ENCODE data around the gene IPO11.

The IPO11 gene

DNA sequence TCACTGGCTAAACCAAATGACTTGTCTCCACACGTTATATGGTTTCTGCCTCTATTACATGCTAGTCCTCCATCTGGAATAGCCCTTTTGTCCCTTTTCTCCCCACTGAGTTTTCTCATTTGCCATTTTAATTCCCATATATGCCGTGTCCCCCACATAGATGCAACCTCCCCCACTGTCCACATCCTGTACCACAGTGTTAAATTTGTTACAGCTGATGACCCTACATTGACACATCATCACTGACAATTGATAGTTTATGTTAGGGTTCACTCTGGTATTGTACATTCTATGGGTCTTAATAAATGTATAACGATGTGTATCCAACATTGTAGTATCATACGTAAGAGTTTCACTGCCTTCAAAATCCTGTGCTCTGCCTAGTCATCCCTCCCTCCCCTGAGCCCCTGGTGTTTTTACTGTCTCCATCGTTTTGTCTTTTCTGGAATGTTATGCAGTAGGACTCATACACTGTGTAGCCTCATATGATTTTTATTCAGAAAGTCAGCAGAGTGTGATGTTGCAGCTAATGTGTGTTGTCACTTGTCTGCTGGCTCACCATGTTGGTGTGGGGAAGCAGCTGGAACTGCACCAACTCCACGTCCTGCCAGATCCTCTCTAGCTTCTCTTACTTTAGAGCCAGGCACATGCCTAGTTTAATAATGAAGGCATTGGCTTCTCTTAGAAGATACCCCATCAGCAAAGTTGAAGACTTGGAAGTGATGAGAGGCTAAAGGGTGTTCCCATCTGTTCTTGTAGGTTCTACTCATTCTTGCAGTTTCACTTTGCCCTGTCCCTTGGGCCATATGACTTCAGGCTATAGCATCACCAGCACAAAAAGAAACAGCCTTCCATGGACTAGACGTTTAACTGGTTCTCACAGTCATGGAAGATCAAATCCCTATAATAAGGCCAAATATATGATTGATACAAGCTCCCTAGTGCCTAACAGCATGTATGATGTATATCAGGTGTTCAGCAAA is 196.3 kb downstream of the IPO11 start:
- TF ChIP-seq, protein P1, sequence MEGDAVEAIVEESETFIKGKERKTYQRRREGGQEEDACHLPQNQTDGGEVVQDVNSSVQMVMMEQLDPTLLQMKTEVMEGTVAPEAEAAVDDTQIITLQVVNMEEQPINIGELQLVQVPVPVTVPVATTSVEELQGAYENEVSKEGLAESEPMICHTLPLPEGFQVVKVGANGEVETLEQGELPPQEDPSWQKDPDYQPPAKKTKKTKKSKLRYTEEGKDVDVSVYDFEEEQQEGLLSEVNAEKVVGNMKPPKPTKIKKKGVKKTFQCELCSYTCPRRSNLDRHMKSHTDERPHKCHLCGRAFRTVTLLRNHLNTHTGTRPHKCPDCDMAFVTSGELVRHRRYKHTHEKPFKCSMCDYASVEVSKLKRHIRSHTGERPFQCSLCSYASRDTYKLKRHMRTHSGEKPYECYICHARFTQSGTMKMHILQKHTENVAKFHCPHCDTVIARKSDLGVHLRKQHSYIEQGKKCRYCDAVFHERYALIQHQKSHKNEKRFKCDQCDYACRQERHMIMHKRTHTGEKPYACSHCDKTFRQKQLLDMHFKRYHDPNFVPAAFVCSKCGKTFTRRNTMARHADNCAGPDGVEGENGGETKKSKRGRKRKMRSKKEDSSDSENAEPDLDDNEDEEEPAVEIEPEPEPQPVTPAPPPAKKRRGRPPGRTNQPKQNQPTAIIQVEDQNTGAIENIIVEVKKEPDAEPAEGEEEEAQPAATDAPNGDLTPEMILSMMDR (conservative IDR thresholded peaks at IDR 0.05; ENCODE audit: low read depth, low read length): no peak

DNA sequence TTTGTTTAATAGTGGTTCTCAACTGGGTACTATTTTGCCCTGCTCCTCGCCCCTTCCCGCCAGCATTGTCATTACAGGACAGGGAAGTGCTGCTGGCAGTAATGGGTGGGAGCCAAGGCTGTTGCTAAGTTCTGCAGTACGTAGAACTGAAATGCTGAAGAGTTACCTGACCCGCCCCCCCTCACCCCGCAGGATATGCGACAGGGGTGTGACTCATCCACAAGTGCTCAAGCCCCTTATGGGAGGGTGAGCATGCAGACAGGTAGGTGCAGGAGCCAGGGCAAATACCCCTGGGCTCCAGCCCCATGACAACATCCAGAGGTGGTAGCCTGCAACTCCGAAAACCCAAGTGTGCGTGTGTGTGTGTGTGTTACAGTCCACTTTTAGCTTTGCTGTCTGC is 201.8 kb downstream of the IPO11 start:
- TF ChIP-seq, protein P1 (conservative IDR thresholded peaks at IDR 0.05; ENCODE audit: low read depth, low read length): no peak
- H3K4me2 ChIP-seq: no peak overlapping the region
- no peak overlapping the region for H2AFZ ChIP-seq (ENCODE audit: low read depth)
- H3K9ac ChIP-seq: no peak overlapping the region
- no peaks in the 10 kb centered on the region for H3K27me3 ChIP-seq (ENCODE audit: insufficient read depth, low read depth)
- peaks cover 27% of the 10 kb centered on the region for H3K4me1 ChIP-seq (ENCODE audit: low read depth, poor library complexity, severe bottlenecking)
- no peaks in the 10 kb centered on the region for H3K79me2 ChIP-seq (ENCODE audit: insufficient read depth, low read depth)
- no peak overlapping the region for H3K27ac ChIP-seq
- no peak overlapping the region for H3K4me3 ChIP-seq (IDR thresholded peaks at IDR 0.05; ENCODE audit: insufficient read depth, low read depth, low read length)
- H3K36me3 ChIP-seq (ENCODE audit: insufficient read depth): no peaks in the 10 kb centered on the region
- no peaks in the 10 kb centered on the region for H4K20me1 ChIP-seq (ENCODE audit: insufficient read depth)

More for the DNA sequence above, 196.3 kb downstream of the IPO11 start:
- H3K27me3 ChIP-seq (ENCODE audit: insufficient read depth, low read depth): no peaks in the 10 kb centered on the region
- H3K4me2 ChIP-seq: no peak overlapping the region
- H3K4me3 ChIP-seq (IDR thresholded peaks at IDR 0.05; ENCODE audit: insufficient read depth, low read depth, low read length): no peak overlapping the region
- no peak overlapping the region for H2AFZ ChIP-seq (ENCODE audit: low read depth)
- no peaks in the 10 kb centered on the region for H3K79me2 ChIP-seq (ENCODE audit: insufficient read depth, low read depth)
- H3K27ac ChIP-seq: no peak overlapping the region
- H3K9ac ChIP-seq: no peak overlapping the region
- no peaks in the 10 kb centered on the region for H3K36me3 ChIP-seq (ENCODE audit: insufficient read depth)
- H3K4me1 ChIP-seq (ENCODE audit: low read depth, poor library complexity, severe bottlenecking): no peaks in the 10 kb centered on the region
- H4K20me1 ChIP-seq (ENCODE audit: insufficient read depth): no peaks in the 10 kb centered on the region

DNA sequence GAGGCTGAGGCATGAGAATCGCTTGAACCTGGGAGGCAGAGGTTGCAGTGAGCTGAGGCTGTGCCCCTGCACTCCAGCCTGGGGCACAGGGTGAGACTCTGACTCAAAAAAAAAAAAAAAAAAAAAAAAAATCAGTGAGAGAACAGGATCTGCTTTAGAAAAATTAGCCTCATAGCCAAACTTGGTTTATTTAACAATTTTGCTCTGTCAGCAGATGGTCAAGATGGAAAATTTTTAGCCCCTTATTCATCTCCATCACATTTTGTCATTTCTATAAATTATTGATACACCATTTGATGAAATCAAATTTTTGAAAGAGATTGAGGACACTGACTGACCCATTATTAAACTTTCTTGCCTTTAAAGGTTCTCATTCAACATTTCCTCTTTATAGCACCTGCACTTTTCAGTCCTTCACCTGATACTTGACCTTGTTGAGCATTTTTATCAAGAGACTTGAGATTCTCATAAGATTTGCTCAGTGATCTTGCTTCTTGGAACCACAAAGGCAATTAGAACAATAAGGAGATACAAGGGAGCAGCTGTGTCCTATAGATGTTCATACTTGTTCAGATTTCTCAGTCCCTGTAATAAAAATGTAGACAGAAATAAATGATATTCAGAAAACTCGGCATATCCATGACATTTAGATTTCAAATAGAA is 204.2 kb downstream of the IPO11 start:
- Histone ChIP-seq H3K4me3 (IDR thresholded peaks at IDR 0.05; ENCODE audit: insufficient read depth, low read depth, low read length) (no peak overlapping the region), H3K27me3 (ENCODE audit: insufficient read depth, low read depth) (no peaks in the 10 kb centered on the region), H3K9ac (no peak overlapping the region), H3K36me3 (ENCODE audit: insufficient read depth) (no peaks in the 10 kb centered on the region), H3K27ac (no peak overlapping the region), H3K79me2 (ENCODE audit: insufficient read depth, low read depth) (no peaks in the 10 kb centered on the region), H3K4me1 (ENCODE audit: low read depth, poor library complexity, severe bottlenecking) (peaks cover 27% of the 10 kb centered on the region), H2AFZ (ENCODE audit: low read depth) (no peak overlapping the region), H4K20me1 (ENCODE audit: insufficient read depth) (no peaks in the 10 kb centered on the region), H3K4me2 (no peak overlapping the region)
- TF ChIP-seq, protein P1 (conservative IDR thresholded peaks at IDR 0.05; ENCODE audit: low read depth, low read length): no peak

DNA sequence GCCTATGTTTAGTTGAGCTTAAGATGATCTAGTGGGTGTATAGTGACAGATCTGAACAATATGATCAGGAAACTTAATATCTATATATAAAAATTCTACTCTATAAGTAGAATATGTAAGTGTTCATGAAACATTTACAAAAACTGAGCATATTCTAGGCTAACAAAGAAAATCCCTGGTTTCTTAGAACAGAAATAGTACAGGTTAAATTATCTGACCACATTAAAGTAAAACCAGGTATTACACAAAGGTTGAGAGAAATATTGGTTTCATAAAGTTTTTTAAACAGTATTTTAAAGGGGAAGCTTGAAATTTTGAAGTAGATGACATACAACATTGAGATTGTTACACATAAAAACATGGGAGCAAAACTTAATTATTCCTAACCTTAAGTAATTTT is 205.4 kb downstream of the IPO11 start:
- H3K36me3 ChIP-seq (ENCODE audit: insufficient read depth): no peaks in the 10 kb centered on the region
- H3K27ac ChIP-seq: no peak overlapping the region
- no peaks in the 10 kb centered on the region for H3K79me2 ChIP-seq (ENCODE audit: insufficient read depth, low read depth)
- TF ChIP-seq, protein P1 (conservative IDR thresholded peaks at IDR 0.05; ENCODE audit: low read depth, low read length): no peak
- H3K4me2 ChIP-seq: no peak overlapping the region
- peaks cover 27% of the 10 kb centered on the region for H3K4me1 ChIP-seq (ENCODE audit: low read depth, poor library complexity, severe bottlenecking)
- H2AFZ ChIP-seq (ENCODE audit: low read depth): no peak overlapping the region
- H3K9ac ChIP-seq: no peak overlapping the region
- H4K20me1 ChIP-seq (ENCODE audit: insufficient read depth): no peaks in the 10 kb centered on the region
- no peak overlapping the region for H3K4me3 ChIP-seq (IDR thresholded peaks at IDR 0.05; ENCODE audit: insufficient read depth, low read depth, low read length)
- H3K27me3 ChIP-seq (ENCODE audit: insufficient read depth, low read depth): no peaks in the 10 kb centered on the region
